GM12873 (cell line): Measurements from ENCODE around the gene CPEB3.

Experiments used
- CTCF ChIP-seq: IDR thresholded peaks from 2 replicates; pipeline ENCODE4 v1.5.1; 2012; ENCODE audit warnings: low read depth, mild to moderate bottlenecking, moderate library complexity, low read length, control low read depth; ENCODE audit not compliant: insufficient read depth; ENCODE audit errors: missing control alignments

Gene CPEB3

DNA sequence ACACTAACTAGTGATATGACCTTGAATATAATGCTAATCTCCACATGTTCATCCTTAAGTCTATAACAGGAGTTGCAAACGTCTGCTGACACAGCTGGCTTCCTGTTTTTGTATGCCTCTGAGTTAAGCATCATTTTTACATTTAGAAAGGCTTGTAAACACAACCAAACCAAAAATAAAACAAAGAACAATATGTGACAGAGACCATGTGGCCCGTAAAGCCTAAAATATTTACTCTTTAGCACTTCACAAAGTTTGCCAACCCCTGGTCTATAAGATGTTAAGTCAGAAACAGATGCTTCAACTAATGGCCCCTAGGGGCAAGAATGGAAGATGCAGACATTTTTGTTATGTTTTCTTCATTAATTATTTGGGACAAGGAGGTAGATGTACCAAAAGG, 109.3 kb downstream of the CPEB3 start:
- peak; percentile 34 for TF ChIP-seq CTCF

DNA sequence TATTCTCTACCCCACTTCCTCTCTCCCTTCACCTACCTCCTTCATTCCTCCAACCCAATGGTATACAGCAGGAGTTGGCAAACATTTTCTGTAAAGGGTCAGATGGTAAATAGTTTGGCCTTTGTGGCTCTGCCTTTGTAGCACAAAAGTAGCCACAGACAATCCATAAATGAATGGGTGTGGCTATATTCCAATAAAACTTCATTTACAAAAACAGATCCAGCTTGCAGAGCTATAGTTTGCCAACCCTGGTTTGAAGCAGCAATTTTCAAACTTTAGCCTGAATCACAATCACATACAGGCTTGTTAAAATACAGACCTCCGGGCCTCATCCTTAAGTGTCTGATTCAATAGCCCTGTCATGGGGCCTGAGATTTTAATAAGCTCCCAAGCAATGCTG, 110.5 kb downstream of the CPEB3 start:
- TF ChIP-seq CTCF: no peak

DNA sequence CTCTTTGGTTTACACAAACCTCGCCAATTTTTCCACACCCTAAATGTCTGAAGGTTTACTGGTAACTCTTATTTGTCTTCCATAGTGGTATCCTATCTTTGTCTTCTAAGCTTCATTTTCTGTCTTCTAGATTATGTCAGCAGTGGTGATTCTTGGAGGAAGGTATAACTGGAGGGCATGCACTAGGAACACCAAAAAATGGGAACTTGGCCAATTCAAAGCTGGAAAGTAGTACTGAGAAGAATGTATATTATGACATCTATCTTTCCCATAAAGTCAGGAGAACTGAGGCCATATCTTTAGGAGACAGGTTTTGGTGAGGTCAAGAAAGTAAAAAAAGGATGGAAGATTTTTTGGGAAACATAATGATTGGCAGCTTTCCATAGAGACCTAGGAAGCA, 113.3 kb downstream of the CPEB3 start:
- no peak for TF ChIP-seq CTCF

GRCh38 chr10:92175164-92175563, 115.7 kb downstream of the CPEB3 start:
- TF ChIP-seq CTCF: no peak

DNA sequence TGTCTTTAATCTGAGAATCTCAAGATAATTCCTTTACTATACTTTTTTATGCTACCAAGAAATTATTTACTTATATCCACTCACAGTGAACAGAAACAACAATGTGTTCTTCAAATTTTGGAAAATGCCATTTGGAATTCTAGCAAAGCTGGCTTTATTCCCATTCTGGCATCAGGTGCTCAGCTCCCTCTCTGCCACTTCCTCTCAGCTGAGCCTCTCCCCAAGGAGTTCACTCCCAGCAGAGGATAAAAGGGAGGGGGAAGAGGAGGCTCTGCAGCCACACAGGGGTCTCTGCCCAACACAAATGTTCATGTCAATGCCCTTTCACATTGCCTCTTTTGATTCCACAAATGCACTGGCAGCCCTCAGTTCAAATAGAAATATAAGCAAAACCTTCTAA, 116.9 kb downstream of the CPEB3 start:
- no peak for TF ChIP-seq CTCF

DNA sequence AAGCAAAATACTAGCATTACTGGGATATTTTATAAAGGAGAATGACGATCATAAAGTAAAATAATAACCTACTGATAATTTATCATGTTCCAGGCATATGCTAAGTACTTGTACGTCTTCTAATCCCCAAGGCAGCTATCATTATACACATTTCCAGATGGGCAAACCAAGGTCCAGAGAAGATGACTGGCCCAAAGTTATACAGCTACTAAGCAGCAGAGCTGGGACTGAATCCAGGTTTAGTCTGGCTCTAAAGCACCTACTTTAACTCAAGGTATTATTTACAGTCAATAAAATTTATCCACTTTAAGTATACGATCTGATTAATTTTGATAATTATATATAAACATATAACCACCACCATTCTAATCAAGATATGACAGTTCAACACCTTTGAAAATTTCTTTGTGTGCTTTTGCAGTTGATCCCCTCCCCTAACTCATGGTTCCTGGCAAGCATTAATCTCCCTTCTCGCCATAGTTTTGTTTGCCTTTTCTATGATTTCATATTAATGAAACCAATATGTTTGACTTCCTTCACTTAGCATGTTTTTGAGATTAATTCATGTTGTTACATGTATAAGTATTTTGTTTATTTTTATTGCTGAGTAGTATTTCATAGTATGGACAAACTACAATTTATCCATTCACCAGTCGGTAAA, 126.7 kb downstream of the CPEB3 start:
- no peak for TF ChIP-seq CTCF

GRCh38 chr10:92162541-92162940, 128.3 kb downstream of the CPEB3 start:
- TF ChIP-seq CTCF: no peak
